Tibial nerve (tissue), 4 donors: ENCODE measurements around the gene ECHDC3. TPM values are rescaled to one million over a fixed set of nuclear protein-coding genes. Genes with fewer than 3 reads are reported as not detected.

Experiments
- DNase-seq, 2 donors: peaks; one replicate each; pipeline ENCODE4 v3.0.0-alpha.2; 2019; ENCODE audit warnings: low spot score in 2 of 2
- H3K27ac ChIP-seq, 4 donors: fragments of 200-600 bp; sonication (generic) in 3 of 4; one replicate each; pipeline ENCODE4 v1.5.1; 2017 to 2019; ENCODE audit warnings: mild to moderate bottlenecking in 1 of 4
- H3K27me3 ChIP-seq, 2 donors: fragments of 200-600 bp; sonication (generic) in 1 of 2; one replicate each; pipeline versions ENCODE4 v1.5.1 to v1.6.0; 2017 to 2019
- H3K36me3 ChIP-seq, 3 donors: fragments of 200-600 bp; sonication (generic); one replicate each; pipeline ENCODE4 v1.5.1; 2018 to 2019
- H3K4me1 ChIP-seq, 4 donors: fragments of 200-600 bp; sonication (generic) in 3 of 4; one replicate each; pipeline ENCODE4 v1.5.1; 2017 to 2019
- H3K4me3 ChIP-seq, 4 donors: fragments of 200-600 bp; sonication (generic) in 3 of 4; one replicate each; pipeline ENCODE4 v1.5.1; 2017 to 2019; ENCODE audit warnings: mild to moderate bottlenecking in 1 of 4, moderate library complexity in 1 of 4
- H3K9me3 ChIP-seq, 4 donors: fragments of 200-600 bp; sonication (generic) in 3 of 4; one replicate each; pipeline ENCODE4 v1.5.1; 2017 to 2019
- CTCF ChIP-seq, 5 experiments: fragments of 200-600 bp in 3 of 5; fragments of 450-650 bp in 2 of 5; sonication (generic) in 3 of 5; IDR thresholded peaks; one replicate each; pipeline ENCODE4 v1.5.1; 2016 to 2019; ENCODE audit warnings: antibody characterized with exemption in 5 of 5, mild to moderate bottlenecking in 3 of 5, moderate library complexity in 2 of 5
- EP300 ChIP-seq, 2 donors: sonication (generic); formaldehyde crosslinking; IDR thresholded peaks; one replicate each; pipeline ENCODE4 v1.6.1; 2017; ENCODE audit warnings: antibody characterized with exemption in 2 of 2, mild to moderate bottlenecking in 1 of 2
- POLR2A ChIP-seq, 2 donors: fragments of 450-650 bp; IDR thresholded peaks; one replicate each; pipeline ENCODE4 v1.6.1; 2017; ENCODE audit warnings: antibody characterized with exemption in 2 of 2, mild to moderate bottlenecking in 2 of 2, moderate library complexity in 2 of 2
- WGBS, 2 donors: methylation state at CpG; one replicate each; pipeline ENCODE4 v1.1.5; 2018; 5-methylcytosine and 5-hydroxymethylcytosine counted together
- total RNA-seq, 4 donors: library from RNA; depleted of rRNA; stranded (reverse); fragments of >200 nt; gene quantifications; one replicate each; pipeline ENCODE4 v1.1.0, GENCODE V29; 2016

The ECHDC3 gene
- total RNA-seq, 4 donors from 2014 or later = 48.6 to 91.3 (median 66.9) TPM

- H3K4me1 ChIP-seq = peaks cover 0 to 9% (median 3%) of the 10 kb centered on the region in 4 donors
- no peaks in the 10 kb centered on the region for H3K27me3 ChIP-seq
- no peak overlapping the region for H3K27ac ChIP-seq
- DNase-seq = no peak
- 94 to 98% methylated on average over 4 of the region's 4 CpGs for WGBS, 2 donors
- no peaks in the 10 kb centered on the region for H3K36me3 ChIP-seq
- peaks cover 0 to 10% (median 0%) of the 10 kb centered on the region in 4 donors for H3K9me3 ChIP-seq
- TF ChIP-seq EP300 (IDR thresholded peaks at IDR 0.05) (no peak), POLR2A (IDR thresholded peaks at IDR 0.05) (no peak), CTCF (IDR thresholded peaks at IDR 0.05) (no peak)
- H3K4me3 ChIP-seq = no peak overlapping the region
These were observed 25.5 kb upstream of the ECHDC3 start for GRCh38 chr10:11716686-11717085.

GRCh38 chr10:11719496-11720259, 22.5 kb upstream of the ECHDC3 start:
- Histone ChIP-seq H3K9me3 (peaks cover 0 to 10% (median 0%) of the 10 kb centered on the region in 4 donors), H3K27me3 (no peaks in the 10 kb centered on the region), H3K4me1 (no peaks in the 10 kb centered on the region), H3K27ac (no peak overlapping the region), H3K4me3 (no peak overlapping the region), H3K36me3 (no peaks in the 10 kb centered on the region)
- 77 to 83% methylated on average over 13 of the region's 13 CpGs for WGBS, 2 donors
- no peak for DNase-seq
- no peak for TF ChIP-seq EP300 (IDR thresholded peaks at IDR 0.05)
- TF ChIP-seq CTCF (IDR thresholded peaks at IDR 0.05) = no peak
- TF ChIP-seq POLR2A (IDR thresholded peaks at IDR 0.05) = no peak

- no peaks in the 10 kb centered on the region for H3K27me3 ChIP-seq
- no peak overlapping the region for H3K4me3 ChIP-seq
- H3K27ac ChIP-seq = no peak overlapping the region
- peaks cover 0 to 10% (median 0%) of the 10 kb centered on the region in 4 donors for H3K9me3 ChIP-seq
- TF ChIP-seq CTCF (IDR thresholded peaks at IDR 0.05) (no peak), POLR2A (IDR thresholded peaks at IDR 0.05) (no peak), EP300 (IDR thresholded peaks at IDR 0.05) (peak in 1 of 2 donors; percentile 18)
- H3K36me3 ChIP-seq = no peaks in the 10 kb centered on the region
- DNase-seq = no peak
- peaks cover 0 to 4% (median 0%) of the 10 kb centered on the region in 4 donors for H3K4me1 ChIP-seq
- 86 to 97% methylated on average over 11 of the region's 11 CpGs for WGBS, 2 donors
These were observed 21.9 kb upstream of the ECHDC3 start for GRCh38 chr10:11720260-11720741.

- DNase-seq = no peak
- 85 to 91% methylated on average over 3 of the region's 3 CpGs for WGBS, 2 donors
- TF ChIP-seq POLR2A (IDR thresholded peaks at IDR 0.05) (no peak), CTCF (IDR thresholded peaks at IDR 0.05) (no peak), EP300 (IDR thresholded peaks at IDR 0.05) (no peak)
- Histone ChIP-seq H3K27me3 (no peaks in the 10 kb centered on the region), H3K9me3 (peaks cover 0 to 6% (median 0%) of the 10 kb centered on the region in 4 donors), H3K27ac (no peak overlapping the region), H3K4me3 (no peak overlapping the region), H3K36me3 (no peaks in the 10 kb centered on the region), H3K4me1 (peaks cover 0 to 4% (median 0%) of the 10 kb centered on the region in 4 donors)
These were observed 20.4 kb upstream of the ECHDC3 start for GRCh38 chr10:11721806-11722205.

- Histone ChIP-seq H3K27me3 (no peaks in the 10 kb centered on the region), H3K36me3 (no peaks in the 10 kb centered on the region), H3K9me3 (peaks cover 0 to 2% (median 0%) of the 10 kb centered on the region in 4 donors), H3K4me3 (no peak overlapping the region), H3K27ac (no peak overlapping the region), H3K4me1 (peaks cover 0 to 4% (median 0%) of the 10 kb centered on the region in 4 donors)
- TF ChIP-seq POLR2A (IDR thresholded peaks at IDR 0.05) (no peak), CTCF (IDR thresholded peaks at IDR 0.05) (no peak), EP300 (IDR thresholded peaks at IDR 0.05) (no peak)
- 92% methylated on average over 5 of the region's 5 CpGs for WGBS, 2 donors
- no peak for DNase-seq
These were observed 18.8 kb upstream of the ECHDC3 start for GRCh38 chr10:11723359-11723758.
